ENCODE data around the gene GRID1. TPM values are rescaled to one million over a fixed set of nuclear protein-coding genes. Genes with fewer than 3 reads are reported as not detected.
"Not testable (repeated sequence)": the region's sequence is repeated elsewhere in the genome, so short reads cannot be mapped to it uniquely, and the experiment has no call there.

The GRID1 gene
- polyA plus RNA-seq, 1 donor (not counting 4 experiments of a cell fraction or from before 2014, with no cell fraction given), result 0.01 TPM

- FAIRE-seq (no peak), DNase-seq (ENCODE audit: low read depth, low spot score) (no peak)
- Histone ChIP-seq H3K36me3 (ENCODE audit: control insufficient read depth in 2 of 2, extremely low read depth in 1 of 2, insufficient read depth in 2 of 2, low read length in 2 of 2) (no peaks in the 10 kb centered on the region), H3K4me3 (ENCODE audit: control insufficient read depth in 2 of 3, extremely low read depth in 1 of 3, insufficient read depth in 2 of 3, low read depth in 1 of 3, low read length in 3 of 3) (no peak overlapping the region), H3K9me1 (ENCODE audit: control insufficient read depth, extremely low read depth, insufficient read depth, low read length) (no peaks in the 10 kb centered on the region), H4K20me1 (ENCODE audit: control insufficient read depth, extremely low read depth, insufficient read depth, low read length) (no peaks in the 10 kb centered on the region), H3K9me3 (ENCODE audit: control insufficient read depth, low read depth, low read length) (no peaks in the 10 kb centered on the region), H3K4me2 (ENCODE audit: control insufficient read depth, extremely low read depth, insufficient read depth, low read depth, low read length) (no peak overlapping the region), H2AFZ (ENCODE audit: control insufficient read depth, low read length) (no peak overlapping the region), H3K4me1 (ENCODE audit: control insufficient read depth, extremely low read depth, insufficient read depth, low read length) (no peaks in the 10 kb centered on the region), H3K27ac (ENCODE audit: control insufficient read depth, insufficient read depth, low read length) (no peak overlapping the region), H3K9ac (ENCODE audit: control insufficient read depth, extremely low read depth, insufficient read depth, low read length) (no peak overlapping the region), H3K79me2 (ENCODE audit: control insufficient read depth, insufficient read depth, low read length) (no peaks in the 10 kb centered on the region), H3K27me3 (ENCODE audit: control insufficient read depth, extremely low read depth, insufficient read depth, low read length) (no peaks in the 10 kb centered on the region)
- TF ChIP-seq CTCF (optimal IDR thresholded peaks at IDR 0.05 in 1 of 3, IDR thresholded peaks at IDR 0.05 in 1 of 3, conservative IDR thresholded peaks at IDR 0.05 in 1 of 3; ENCODE audit: extremely low read depth in 1 of 3, insufficient read depth in 2 of 3, low read length in 3 of 3), result no peak
- TF ChIP-seq EZH2 (IDR thresholded peaks at IDR 0.05; ENCODE audit: low read length), result no peak
- dilution Hi-C loops (cut with MboI; ENCODE audit: extremely low pct_ligation_motif_present, low sequenced_read_pairs), result no loop called here
Measured at GRCh38 chr10:86243651-86244155, 122.9 kb downstream of the GRID1 start.

- Histone ChIP-seq H3K9ac (ENCODE audit: control insufficient read depth, extremely low read depth, insufficient read depth, low read length) (no peak overlapping the region), H2AFZ (ENCODE audit: control insufficient read depth, low read length) (no peak overlapping the region), H3K27me3 (ENCODE audit: control insufficient read depth, extremely low read depth, insufficient read depth, low read length) (no peaks in the 10 kb centered on the region), H3K4me2 (ENCODE audit: control insufficient read depth, extremely low read depth, insufficient read depth, low read depth, low read length) (no peak overlapping the region), H3K9me3 (ENCODE audit: control insufficient read depth, low read depth, low read length) (no peaks in the 10 kb centered on the region), H3K9me1 (ENCODE audit: control insufficient read depth, extremely low read depth, insufficient read depth, low read length) (no peaks in the 10 kb centered on the region), H3K36me3 (ENCODE audit: control insufficient read depth in 2 of 2, extremely low read depth in 1 of 2, insufficient read depth in 2 of 2, low read length in 2 of 2) (no peaks in the 10 kb centered on the region), H3K27ac (ENCODE audit: control insufficient read depth, insufficient read depth, low read length) (no peak overlapping the region), H4K20me1 (ENCODE audit: control insufficient read depth, extremely low read depth, insufficient read depth, low read length) (no peaks in the 10 kb centered on the region), H3K79me2 (ENCODE audit: control insufficient read depth, insufficient read depth, low read length) (no peaks in the 10 kb centered on the region), H3K4me1 (ENCODE audit: control insufficient read depth, extremely low read depth, insufficient read depth, low read length) (no peaks in the 10 kb centered on the region), H3K4me3 (ENCODE audit: control insufficient read depth in 2 of 3, extremely low read depth in 1 of 3, insufficient read depth in 2 of 3, low read depth in 1 of 3, low read length in 3 of 3) (no peak overlapping the region)
- TF ChIP-seq CTCF (optimal IDR thresholded peaks at IDR 0.05 in 1 of 3, IDR thresholded peaks at IDR 0.05 in 1 of 3, conservative IDR thresholded peaks at IDR 0.05 in 1 of 3; ENCODE audit: extremely low read depth in 1 of 3, insufficient read depth in 2 of 3, low read length in 3 of 3), result no peak
- no peak for TF ChIP-seq EZH2 (IDR thresholded peaks at IDR 0.05; ENCODE audit: low read length)
- FAIRE-seq (no peak), DNase-seq (ENCODE audit: low read depth, low spot score) (no peak)
- dilution Hi-C loops (cut with MboI; ENCODE audit: extremely low pct_ligation_motif_present, low sequenced_read_pairs), result no loop called here
Measured at GRCh38 chr10:86242761-86243160, 123.8 kb downstream of the GRID1 start.

- dilution Hi-C loops (cut with MboI; ENCODE audit: extremely low pct_ligation_motif_present, low sequenced_read_pairs); H3K9me1 ChIP-seq (ENCODE audit: control insufficient read depth, extremely low read depth, insufficient read depth, low read length); H3K27me3 ChIP-seq (ENCODE audit: control insufficient read depth, extremely low read depth, insufficient read depth, low read length); H3K27ac ChIP-seq (ENCODE audit: control insufficient read depth, insufficient read depth, low read length); H3K79me2 ChIP-seq (ENCODE audit: control insufficient read depth, insufficient read depth, low read length); H2AFZ ChIP-seq (ENCODE audit: control insufficient read depth, low read length); H3K9me3 ChIP-seq (ENCODE audit: control insufficient read depth, low read depth, low read length); DNase-seq (ENCODE audit: low read depth, low spot score); H3K9ac ChIP-seq (ENCODE audit: control insufficient read depth, extremely low read depth, insufficient read depth, low read length); H4K20me1 ChIP-seq (ENCODE audit: control insufficient read depth, extremely low read depth, insufficient read depth, low read length); FAIRE-seq; H3K4me1 ChIP-seq (ENCODE audit: control insufficient read depth, extremely low read depth, insufficient read depth, low read length); H3K4me2 ChIP-seq (ENCODE audit: control insufficient read depth, extremely low read depth, insufficient read depth, low read depth, low read length); H3K36me3 ChIP-seq (ENCODE audit: control insufficient read depth in 2 of 2, extremely low read depth in 1 of 2, insufficient read depth in 2 of 2, low read length in 2 of 2); H3K4me3 ChIP-seq (ENCODE audit: control insufficient read depth in 2 of 3, extremely low read depth in 1 of 3, insufficient read depth in 2 of 3, low read depth in 1 of 3, low read length in 3 of 3): not testable (repeated sequence)
Measured at GRCh38 chr10:86238089-86238488, 128.5 kb downstream of the GRID1 start.
